HEK293T (cell line): ENCODE measurements around the gene EPS8L2.

Experiments used
- ARNT ChIP-seq: fragments of 450-650 bp; IDR thresholded peaks from 2 replicates; pipeline ENCODE4 v1.6.1; 2017; ENCODE audit warnings: mild to moderate bottlenecking
- BHLHE40 ChIP-seq: fragments of 450-650 bp; IDR thresholded peaks from 2 replicates; pipeline ENCODE4 v1.6.1; 2016; ENCODE audit warnings: mild to moderate bottlenecking, moderate library complexity, borderline replicate concordance
- CTBP1 ChIP-seq: fragments of 450-650 bp; IDR thresholded peaks from 2 replicates; pipeline ENCODE4 v1.6.1; 2016; ENCODE audit warnings: borderline replicate concordance
- ELF4 ChIP-seq: fragments of 450-650 bp; IDR thresholded peaks from 2 replicates; pipeline ENCODE4 v1.6.1; 2017; ENCODE audit warnings: antibody characterized with exemption
- FOXA1 ChIP-seq: fragments of 450-650 bp; IDR thresholded peaks from 2 replicates; pipeline ENCODE4 v1.6.1; 2016; ENCODE audit warnings: mild to moderate bottlenecking
- FOXK2 ChIP-seq: fragments of 450-650 bp; IDR thresholded peaks from 2 replicates; pipeline ENCODE4 v1.6.1; 2016; ENCODE audit warnings: mild to moderate bottlenecking
- FOXM1 ChIP-seq: fragments of 450-650 bp; IDR thresholded peaks from 2 replicates; pipeline ENCODE4 v1.6.1; 2017; ENCODE audit warnings: mild to moderate bottlenecking, borderline replicate concordance
- HDGF ChIP-seq: fragments of 450-650 bp; IDR thresholded peaks from 2 replicates; pipeline ENCODE4 v1.6.1; 2017; ENCODE audit warnings: antibody characterized with exemption, borderline replicate concordance
- L3MBTL2 ChIP-seq: fragments of 450-650 bp; conservative IDR thresholded peaks from 2 replicates; pipeline ENCODE4 v1.6.1; 2016; ENCODE audit warnings: mild to moderate bottlenecking
- NFRKB ChIP-seq: fragments of 450-650 bp; IDR thresholded peaks from 2 replicates; pipeline ENCODE4 v1.6.1; 2016; ENCODE audit warnings: mild to moderate bottlenecking, moderate library complexity
- SP1 ChIP-seq: fragments of 450-650 bp; IDR thresholded peaks from 2 replicates; pipeline ENCODE4 v1.6.1; 2017
- SUZ12 ChIP-seq: fragments of 450-650 bp; IDR thresholded peaks from 2 replicates; pipeline ENCODE4 v1.6.1; 2016; ENCODE audit warnings: mild to moderate bottlenecking
- ZNF384 ChIP-seq: fragments of 450-650 bp; IDR thresholded peaks from 2 replicates; pipeline ENCODE4 v1.6.1; 2016
- TF ChIP-seq, protein P1 (sequence below): fragments of 450-650 bp; IDR thresholded peaks from 2 replicates; pipeline ENCODE4 v1.6.1; 2016

GRCh38 chr11:693887-694562, 12.0 kb upstream of the EPS8L2 start:
- TF ChIP-seq HDGF = no peak
- TF ChIP-seq ARNT = no peak
- TF ChIP-seq FOXM1 = no peak
- TF ChIP-seq FOXK2 = no peak
- TF ChIP-seq FOXA1 = no peak
- no peak for TF ChIP-seq BHLHE40
- TF ChIP-seq, protein P1, sequence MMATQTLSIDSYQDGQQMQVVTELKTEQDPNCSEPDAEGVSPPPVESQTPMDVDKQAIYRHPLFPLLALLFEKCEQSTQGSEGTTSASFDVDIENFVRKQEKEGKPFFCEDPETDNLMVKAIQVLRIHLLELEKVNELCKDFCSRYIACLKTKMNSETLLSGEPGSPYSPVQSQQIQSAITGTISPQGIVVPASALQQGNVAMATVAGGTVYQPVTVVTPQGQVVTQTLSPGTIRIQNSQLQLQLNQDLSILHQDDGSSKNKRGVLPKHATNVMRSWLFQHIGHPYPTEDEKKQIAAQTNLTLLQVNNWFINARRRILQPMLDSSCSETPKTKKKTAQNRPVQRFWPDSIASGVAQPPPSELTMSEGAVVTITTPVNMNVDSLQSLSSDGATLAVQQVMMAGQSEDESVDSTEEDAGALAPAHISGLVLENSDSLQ = no peak
- TF ChIP-seq NFRKB = no peak
- TF ChIP-seq SP1 = no peak
- no peak for TF ChIP-seq ZNF384
- no peak for TF ChIP-seq ELF4
- TF ChIP-seq CTBP1 = no peak
- no peak for TF ChIP-seq SUZ12
- no peak for TF ChIP-seq L3MBTL2
